Thyroid gland (tissue), 4 donors: ENCODE data around the gene COL27A1.

Experiments used
- CTCF ChIP-seq, 6 experiments: fragments of 200-600 bp in 3 of 6; fragments of 450-650 bp in 3 of 6; sonication (generic) in 3 of 6; IDR thresholded peaks; one replicate each; pipeline ENCODE4 v1.5.1; 2016 to 2019; ENCODE audit warnings: antibody characterized with exemption in 6 of 6, mild to moderate bottlenecking in 2 of 6, inconsistent platforms in 1 of 6, moderate library complexity in 1 of 6
- POLR2A ChIP-seq, 2 donors: fragments of 450-650 bp; IDR thresholded peaks; one replicate each; pipeline ENCODE4 v1.6.1; 2017; ENCODE audit warnings: antibody characterized with exemption in 2 of 2, mild to moderate bottlenecking in 2 of 2, moderate library complexity in 1 of 2

GRCh38 chr9:114330636-114331035, 175.3 kb downstream of the COL27A1 start:
- TF ChIP-seq CTCF (IDR thresholded peaks at IDR 0.05) = no peak
- TF ChIP-seq POLR2A (IDR thresholded peaks at IDR 0.05) = no peak
